Measurements from ENCODE around the gene MERTK. TPM values are rescaled to one million over a fixed set of nuclear protein-coding genes. Genes with fewer than 3 reads are reported as not detected.

The MERTK gene
- total and polyA plus RNA-seq, 10 of the 15 experiments (the other 5 are each of a cell fraction or from before 2014, with no cell fraction given), result 0.13 to 30.6 (median 0.50) TPM

GRCh38 chr2:112019569-112019982 lies 121.2 kb downstream of the MERTK start (continued):
- no peak for TF ChIP-seq ZBTB11 (CRISPR knock-in tag; IDR thresholded peaks at IDR 0.05)
- no peak for TF ChIP-seq STAT1 (conservative IDR thresholded peaks at IDR 0.05)
- no peak for TF ChIP-seq ATF7 (IDR thresholded peaks at IDR 0.05; ENCODE audit: low read depth)
- no peak for TF ChIP-seq NKRF (conservative IDR thresholded peaks at IDR 0.05)
- TF ChIP-seq EGR1 (IDR thresholded peaks at IDR 0.05; ENCODE audit: borderline replicate concordance in 1 of 2, low read depth in 2 of 2, low read length in 2 of 2), result no peak
- no peak for TF ChIP-seq IRF3 (IDR thresholded peaks at IDR 0.05)
- no peak for TF ChIP-seq CHD2 (IDR thresholded peaks at IDR 0.05; ENCODE audit: borderline replicate concordance, low read depth, low read length)
- TF ChIP-seq CEBPB (IDR thresholded peaks at IDR 0.05; ENCODE audit: borderline replicate concordance in 1 of 2, low read depth in 2 of 2, low read length in 2 of 2), result no peak
- no peak for TF ChIP-seq CHD4 (IDR thresholded peaks at IDR 0.05)
- no peak for TF ChIP-seq SMC3 (IDR thresholded peaks at IDR 0.05; ENCODE audit: borderline replicate concordance, low read length)
- no peak for TF ChIP-seq NRF1 (conservative IDR thresholded peaks at IDR 0.05; ENCODE audit: low read depth, low read length)

Data from GM12878 (cell line).